Left renal pelvis (tissue), 4 donors: Measurements from ENCODE around the gene NOL9. TPM values are rescaled to one million over a fixed set of nuclear protein-coding genes. Genes with fewer than 3 reads are reported as not detected.

Experiments
- DNase-seq, 4 donors: peaks; one replicate each; pipeline ENCODE4 v3.0.0-alpha.2; 2013; ENCODE audit warnings: low read depth in 4 of 4, low spot score in 3 of 4
- polyA plus RNA-seq, 4 donors: library from polyadenylated mRNA; unstranded; fragments of 120-200 nt; gene quantifications; one replicate each; pipeline ENCODE4 v1.2.1, GENCODE V29; 2013; ENCODE audit not compliant: insufficient read length in 4 of 4

The NOL9 gene
- polyA plus RNA-seq, 4 donors = 15.5 to 23.1 (median 19.3) TPM

DNA sequence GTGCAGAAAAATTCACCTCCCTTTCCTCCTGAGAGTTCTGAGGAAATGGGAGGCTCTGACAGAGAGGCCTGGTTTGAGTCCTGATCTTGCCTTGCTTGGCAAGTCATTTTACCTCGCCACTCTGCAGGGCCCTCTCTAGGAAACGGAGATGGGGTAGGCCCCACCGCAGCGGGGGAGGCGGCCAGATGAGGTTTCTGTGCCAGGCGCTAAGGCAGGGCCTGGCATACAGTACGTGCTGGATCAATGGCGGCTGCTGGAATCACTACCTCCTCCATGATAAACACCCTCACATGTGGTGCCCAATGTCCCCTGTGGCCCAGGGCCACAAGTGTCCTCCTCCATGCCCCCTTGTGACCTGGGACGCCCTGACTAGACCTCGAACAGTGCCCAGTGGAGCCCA lies 62.3 kb downstream of the NOL9 start:
- no peak for DNase-seq

DNA sequence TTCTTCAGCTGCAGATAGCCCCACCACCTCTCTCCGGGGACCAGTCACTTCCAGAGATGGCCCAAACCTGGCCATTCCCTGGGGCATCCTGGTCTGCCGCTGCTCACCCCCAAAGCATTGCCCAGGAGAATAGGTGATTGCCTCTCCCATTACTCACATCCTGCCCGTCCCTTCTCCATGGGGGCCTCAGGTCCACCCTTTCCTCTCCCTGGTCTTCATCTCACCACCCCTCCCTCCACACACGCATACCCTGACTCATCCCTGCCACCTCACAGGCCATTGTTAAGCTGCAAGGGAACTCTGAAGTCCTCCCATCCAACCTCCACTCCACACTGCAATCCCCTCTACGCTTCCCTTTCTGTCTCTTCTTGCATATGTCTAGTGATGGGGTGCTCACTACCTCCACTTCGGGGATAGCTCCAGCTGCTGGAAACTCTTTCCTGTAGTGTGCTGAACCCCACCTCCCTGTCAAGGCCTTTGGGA lies 62.8 kb downstream of the NOL9 start, which contains the start of gene PLEKHG5:
TSS of gene PLEKHG5 (minus strand) at position 188 of the 483 bp plus-strand sequence. CDS start 14,096 bp downstream, outside the sequence.
- DNase-seq = no peak

GRCh38 chr1:6491081-6491449 lies 63.2 kb downstream of the NOL9 start:
- DNase-seq = no peak

- DNase-seq = peak in 3 of 4 donors; percentile 57 to 67 (median 61)
These were observed 63.9 kb downstream of the NOL9 start for GRCh38 chr1:6490181-6491080.

DNA sequence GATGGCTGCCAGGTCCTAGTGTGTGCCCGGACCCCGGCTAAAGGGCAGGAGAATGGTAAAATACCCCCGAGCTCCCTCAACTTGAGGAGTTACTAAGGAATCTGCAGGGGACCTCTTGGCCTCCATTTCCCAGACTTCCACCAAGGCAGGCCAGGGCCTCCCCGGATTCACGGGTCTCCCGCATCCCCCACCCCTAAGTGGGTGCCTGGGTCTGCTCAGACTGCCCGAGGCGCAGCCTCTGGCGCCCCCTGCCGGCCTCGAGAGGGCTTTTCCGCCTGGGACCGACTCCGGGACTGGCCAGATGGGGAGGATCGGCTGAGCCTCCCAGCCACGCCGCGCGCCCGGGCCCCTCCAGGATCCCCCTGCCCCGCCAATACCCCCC lies 64.5 kb downstream of the NOL9 start:
- no peak for DNase-seq

GRCh38 chr1:6489383-6489765 lies 64.9 kb downstream of the NOL9 start:
- DNase-seq = no peak

DNA sequence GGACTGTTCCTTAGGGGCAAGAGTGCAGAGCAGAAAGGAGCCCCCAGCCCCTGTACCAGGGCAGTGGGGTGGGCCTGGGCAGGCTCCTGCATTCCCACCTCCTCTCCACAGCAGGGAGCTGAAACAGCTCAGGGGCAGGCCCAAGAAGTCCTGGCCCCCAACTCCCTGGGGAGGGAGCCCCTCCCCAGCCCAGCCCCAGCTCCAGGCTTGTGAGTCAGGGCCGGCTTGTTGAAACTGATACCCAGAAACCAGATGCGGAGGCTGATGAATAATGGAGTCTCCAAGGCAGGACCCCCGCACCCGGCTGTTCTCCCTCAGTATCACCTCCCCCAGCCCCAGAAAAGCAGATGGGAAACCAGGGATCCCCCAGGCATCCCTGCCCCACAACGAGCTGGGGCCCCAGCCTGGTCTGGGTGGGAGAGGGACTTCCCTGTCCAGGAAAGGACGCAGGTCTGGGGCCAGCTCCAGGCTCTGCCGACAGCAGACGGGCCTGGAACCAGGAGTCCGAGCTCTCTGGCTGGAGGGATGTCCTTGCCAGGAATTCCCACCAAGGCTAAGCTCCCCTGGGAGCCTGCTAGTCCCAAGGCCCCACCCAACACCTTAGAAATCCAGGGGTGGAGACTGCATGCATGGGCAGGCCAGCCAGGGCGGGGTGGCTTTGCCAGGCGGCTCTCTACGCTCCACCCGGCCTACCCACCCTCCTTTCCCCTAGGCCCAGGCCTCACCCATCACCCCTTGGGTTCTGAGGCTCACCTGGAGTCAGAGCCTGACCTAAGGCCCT lies 65.5 kb downstream of the NOL9 start:
- DNase-seq = no peak

DNA sequence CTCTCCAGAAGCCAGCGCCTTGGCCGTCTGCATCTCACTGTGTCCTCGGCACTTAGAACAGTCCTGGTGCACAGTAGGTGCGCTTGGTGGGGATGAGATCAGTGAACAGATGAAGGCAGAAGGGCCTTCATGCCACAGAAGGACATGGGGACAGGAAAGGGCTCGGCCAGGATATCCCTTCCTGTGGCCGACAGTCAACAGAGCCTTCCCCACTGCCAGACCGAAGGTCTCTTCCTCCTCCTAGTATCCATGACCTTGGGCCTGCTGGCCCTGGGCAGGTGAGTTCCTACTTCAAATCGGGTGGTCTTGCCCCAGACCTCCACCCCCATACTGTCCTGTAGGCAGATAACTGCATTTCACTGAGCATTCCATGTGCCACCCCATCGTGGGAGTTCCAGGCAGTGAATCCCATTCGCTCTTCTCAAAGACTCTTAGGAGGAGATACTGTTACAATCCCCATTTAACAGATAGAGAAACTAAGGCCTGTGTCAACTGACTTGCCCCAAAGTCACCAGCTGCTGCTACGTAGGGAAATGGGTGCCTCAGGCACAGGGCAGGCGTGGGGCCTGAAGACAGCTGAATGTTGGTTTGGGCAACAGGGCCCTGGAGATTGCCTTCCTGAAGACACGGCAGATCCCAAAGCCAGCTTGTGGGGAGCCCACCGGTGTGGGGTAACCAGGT lies 66.4 kb downstream of the NOL9 start:
- DNase-seq = no peak

- DNase-seq = peak; percentile 58 to 87 (median 78)
These were observed 67.8 kb downstream of the NOL9 start for GRCh38 chr1:6486433-6487011.

DNA sequence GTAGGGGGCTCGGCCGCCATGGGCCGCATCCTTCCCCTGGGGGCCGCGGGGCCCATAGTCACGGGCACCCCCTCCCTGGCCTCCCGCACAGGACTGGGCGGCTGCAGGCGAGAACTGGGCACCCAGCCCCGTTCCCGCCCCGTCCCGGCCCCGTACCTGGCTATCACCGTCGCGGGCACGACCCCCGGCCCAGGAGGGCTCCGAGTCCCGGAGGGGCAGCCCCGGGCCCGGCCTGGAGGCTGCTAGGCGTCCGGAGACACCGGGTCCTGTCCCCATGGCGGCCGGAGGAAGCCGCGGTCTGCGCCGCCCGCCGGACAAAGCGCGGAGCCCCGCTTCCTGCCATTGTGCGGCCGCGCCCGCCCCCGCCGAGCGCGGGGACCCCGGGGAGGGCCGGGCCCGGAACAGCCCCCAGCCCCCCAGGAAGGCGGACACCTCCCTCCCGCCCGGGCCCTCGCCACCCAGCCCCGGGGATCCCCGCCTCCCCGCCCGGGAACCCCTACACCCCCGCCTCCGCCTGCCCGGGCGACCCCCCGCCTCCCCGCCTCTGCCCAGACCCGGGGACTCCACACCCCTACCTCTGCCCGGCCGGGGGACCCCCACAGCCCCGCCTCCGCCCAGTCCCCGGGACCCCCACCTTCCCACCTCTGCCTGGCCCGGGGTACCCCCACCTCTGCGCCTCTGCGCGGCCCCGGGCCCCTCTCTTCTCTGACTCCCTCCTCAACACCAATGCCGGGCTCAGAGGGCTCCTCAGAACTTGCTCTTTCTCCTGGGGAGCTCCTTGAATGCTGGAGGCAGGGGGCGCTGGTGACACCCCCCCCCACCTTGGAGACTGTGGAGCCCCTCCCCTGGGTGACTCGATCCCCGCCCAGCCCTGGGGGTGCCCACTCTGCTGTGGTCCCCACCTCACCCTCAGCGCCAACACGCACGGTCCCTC lies 68.9 kb downstream of the NOL9 start:
- no peak for DNase-seq

DNA sequence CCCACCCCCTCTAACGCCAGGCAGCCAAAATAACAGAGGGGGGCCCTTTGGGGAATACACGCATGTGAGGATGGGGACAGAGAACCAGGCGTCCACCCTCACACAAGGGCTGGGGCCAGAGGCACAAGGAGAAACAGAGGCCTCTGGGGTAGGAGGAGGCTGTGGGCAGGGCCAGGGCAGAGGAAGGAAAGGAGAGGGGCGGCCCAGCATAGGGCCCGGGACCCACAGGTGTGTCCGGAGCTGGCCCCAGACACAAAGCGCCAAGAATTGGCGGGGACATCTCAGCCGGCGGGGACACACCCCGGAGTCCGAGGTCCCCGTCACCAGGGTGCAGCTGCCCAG lies 69.5 kb downstream of the NOL9 start:
- no peak for DNase-seq

DNA sequence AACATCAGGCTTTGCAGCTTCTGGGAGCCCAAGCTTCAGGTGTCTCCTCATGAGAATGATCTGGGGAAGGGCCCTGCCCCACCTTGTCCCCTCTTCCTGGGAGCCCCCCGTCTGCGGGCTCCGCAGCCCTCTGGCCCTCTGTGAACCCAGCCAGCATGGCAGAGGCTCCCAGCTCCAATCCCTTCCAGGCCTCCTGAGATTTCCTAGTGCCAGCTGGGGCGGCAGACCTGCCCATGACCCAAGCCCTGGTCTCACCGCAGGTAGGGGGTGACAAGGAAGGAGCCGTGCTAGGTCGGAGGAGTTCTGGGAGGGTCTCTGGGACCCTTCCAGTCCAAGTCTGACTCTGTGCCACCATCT lies 70.6 kb downstream of the NOL9 start:
- DNase-seq = no peak

DNA sequence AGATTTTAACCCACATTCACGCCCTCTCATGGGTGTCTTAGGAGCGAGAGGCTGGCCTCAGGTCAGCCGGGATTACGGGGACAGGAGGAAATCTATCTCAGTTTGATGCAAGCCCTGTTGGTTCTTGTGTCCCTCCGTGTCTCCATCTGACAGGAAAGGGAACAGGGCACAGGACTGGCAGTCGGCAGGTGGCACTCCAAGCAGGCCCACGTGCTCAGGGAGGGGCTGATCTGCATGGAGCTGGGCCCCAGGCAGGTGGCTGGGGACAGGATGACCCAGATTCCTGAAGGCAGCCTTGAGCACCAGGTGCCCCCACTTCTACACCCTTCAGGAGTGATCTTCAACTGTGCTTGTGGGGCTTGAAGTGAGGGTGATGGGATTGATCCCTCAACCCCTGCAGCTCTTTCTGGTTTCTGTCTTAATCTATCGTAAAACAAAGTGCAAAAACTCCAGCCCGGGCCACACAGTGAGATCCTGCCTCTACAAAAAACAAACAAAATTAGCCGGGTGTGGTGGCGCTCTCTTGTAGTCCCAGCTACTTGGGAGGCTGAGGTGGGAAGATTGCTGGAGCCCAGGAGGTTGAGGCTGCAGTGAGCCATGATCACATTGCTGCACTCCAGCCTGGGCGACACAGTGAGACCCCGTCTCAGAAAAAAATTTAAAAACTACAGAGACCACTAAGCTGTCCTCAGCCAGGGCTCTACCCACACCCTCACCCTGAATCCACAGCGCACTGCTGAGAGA lies 71.1 kb downstream of the NOL9 start:
- no peak for DNase-seq

GRCh38 chr1:6481820-6482219 lies 72.5 kb downstream of the NOL9 start:
- no peak for DNase-seq

DNA sequence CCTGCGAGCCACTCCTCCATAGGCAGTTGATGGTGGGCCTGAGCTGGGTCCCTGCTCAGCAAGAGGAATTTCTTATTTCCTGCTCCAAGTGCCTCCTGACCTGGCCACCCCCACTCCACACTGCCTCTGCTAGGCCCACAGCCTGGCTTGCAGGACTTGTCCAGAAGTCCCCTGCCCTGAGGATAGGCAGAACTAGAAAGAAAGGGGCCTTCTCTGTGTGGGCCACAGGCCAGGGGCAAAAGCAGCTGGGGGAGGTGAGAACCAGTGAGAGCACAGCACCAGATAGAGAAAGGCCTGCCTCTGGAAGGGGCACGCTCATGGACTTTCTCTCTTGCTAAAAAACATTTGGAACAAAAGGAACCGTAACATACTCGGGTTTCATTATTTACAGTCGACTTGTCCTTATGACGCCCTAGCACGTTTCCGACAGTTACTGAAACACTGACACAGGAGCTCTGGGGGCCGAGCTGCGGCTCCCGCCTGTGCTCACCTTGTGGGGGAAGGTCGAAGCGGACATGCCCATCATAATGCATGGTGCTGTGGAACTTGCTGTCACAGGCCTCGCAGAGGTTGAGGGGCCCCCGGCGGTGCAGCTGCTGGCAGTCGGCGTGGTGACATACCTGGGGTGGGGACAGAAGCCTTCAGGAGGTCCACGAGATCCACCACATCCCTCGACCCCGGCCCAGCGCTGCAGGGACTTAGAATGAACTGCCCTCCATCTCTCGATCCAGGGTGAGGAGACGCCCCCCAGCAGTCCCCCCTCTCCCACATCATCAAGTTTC lies 77.1 kb downstream of the NOL9 start:
- DNase-seq = no peak

GRCh38 chr1:6476483-6476882 lies 77.8 kb downstream of the NOL9 start:
- DNase-seq = no peak

DNA sequence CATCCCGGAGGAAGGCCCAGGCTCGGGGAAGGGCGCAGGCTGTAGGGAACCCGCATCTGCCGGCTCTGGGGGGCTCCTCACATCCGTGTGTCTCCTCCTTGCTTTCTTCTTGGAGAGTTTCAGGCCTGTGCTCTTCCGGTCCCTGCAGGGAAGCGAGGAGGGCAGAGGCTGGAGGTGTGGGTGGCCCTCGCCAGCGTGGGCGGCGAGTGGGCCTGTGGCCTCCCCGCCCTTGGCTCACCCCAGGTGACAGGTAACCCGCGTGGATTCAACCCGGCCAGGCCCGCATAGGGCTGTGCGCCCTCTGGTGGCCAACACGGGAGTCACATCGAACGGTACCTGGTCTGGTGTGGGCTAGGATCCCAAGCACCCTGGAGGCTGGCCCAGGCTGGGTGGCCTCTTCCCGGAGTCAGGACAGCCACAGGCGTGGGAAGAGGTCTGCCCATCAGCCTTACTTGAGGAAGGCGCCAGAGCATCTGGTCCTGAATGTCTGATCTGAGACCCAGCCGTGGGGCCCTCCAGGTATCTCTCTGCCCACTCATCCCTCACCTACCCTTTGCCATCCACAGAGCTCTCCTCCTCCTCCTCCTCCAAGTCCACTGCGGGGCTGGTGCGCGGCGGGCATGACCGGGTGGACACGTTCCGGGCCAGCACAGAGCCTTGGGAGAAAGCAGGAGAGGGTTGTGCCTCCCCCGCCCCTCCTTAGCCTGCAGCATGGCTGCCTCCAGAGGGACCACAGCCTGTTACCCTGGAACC lies 78.8 kb downstream of the NOL9 start:
- DNase-seq = no peak
